WTC11 (cell line): Measurements from ENCODE around the gene BSN. TPM values are rescaled to one million over a fixed set of nuclear protein-coding genes. Genes with fewer than 3 reads are reported as not detected.
A peak's percentile ranks its signal among the peaks of the same experiment; 100 is the strongest.

Experiments
- ATAC-seq: fragments of 200-7000 bp; cut with Tn5 transposase; 2 replicates; pipeline ENCODE4 v1.10.0; 2021; ENCODE audit warnings: mild to moderate bottlenecking, moderate library complexity
- CTCF ChIA-PET: fragments of 300-600 bp; sonication (Branson Sonifier 250); formaldehyde crosslinking; loops from one replicate; lab custom pipeline; 2021; ENCODE audit warnings: antibody characterized with exemption; lab: Charles Lee
- POLR2A ChIA-PET: fragments of 350-600 bp; sonication (Branson Sonifier 250); formaldehyde crosslinking; loops from one replicate; lab custom pipeline; 2021; ENCODE audit warnings: antibody characterized with exemption; lab: Charles Lee
- DNase-seq: peaks from one replicate; pipeline ENCODE4 v3.0.0; 2021; ENCODE audit warnings: low spot score
- H3K27ac Mint-ChIP-seq: 2 replicates; pipeline ENCODE4 v1.8.0; 2021; ENCODE audit warnings: mixed read lengths
- H3K27me3 Mint-ChIP-seq: 2 replicates; pipeline ENCODE4 v1.8.0; 2021; ENCODE audit warnings: low read depth, mild to moderate bottlenecking, moderate library complexity, mixed read lengths
- H3K36me3 Mint-ChIP-seq: 2 replicates; pipeline ENCODE4 v1.8.0; 2021; ENCODE audit warnings: mixed read lengths
- H3K4me1 Mint-ChIP-seq: 2 replicates; pipeline ENCODE4 v1.8.0; 2022; ENCODE audit warnings: mixed read lengths
- H3K4me3 Mint-ChIP-seq: 2 replicates; pipeline ENCODE4 v1.8.0; 2021; ENCODE audit warnings: mild to moderate bottlenecking, moderate library complexity, mixed read lengths
- H3K9me3 Mint-ChIP-seq: 2 replicates; pipeline ENCODE4 v1.8.0; 2021; ENCODE audit warnings: mixed read lengths
- CREM ChIP-seq: sonication (generic); formaldehyde crosslinking; IDR thresholded peaks from 2 replicates; pipeline ENCODE4 v1.8.1; 2022; ENCODE audit warnings: mild to moderate bottlenecking, missing genetic modification reagents, moderate library complexity
- E2F4 ChIP-seq: sonication (generic); formaldehyde crosslinking; IDR thresholded peaks from 2 replicates; pipeline ENCODE4 v1.8.1; 2022; ENCODE audit warnings: low read depth, mild to moderate bottlenecking, moderate library complexity, missing genetic modification reagents, borderline replicate concordance
- FOXK1 ChIP-seq: sonication (generic); formaldehyde crosslinking; IDR thresholded peaks from 2 replicates; pipeline ENCODE4 v1.8.0; 2022; ENCODE audit warnings: mild to moderate bottlenecking, moderate library complexity, missing genetic modification reagents
- FOXP1 ChIP-seq: sonication (generic); formaldehyde crosslinking; IDR thresholded peaks from 2 replicates; pipeline ENCODE4 v1.8.0; 2022; ENCODE audit warnings: missing genetic modification reagents, mild to moderate bottlenecking, moderate library complexity, borderline replicate concordance
- KAT7 ChIP-seq: sonication (generic); formaldehyde crosslinking; IDR thresholded peaks from 2 replicates; pipeline ENCODE4 v1.8.1; 2023; ENCODE audit warnings: missing genetic modification reagents, mild to moderate bottlenecking, borderline replicate concordance
- RELA ChIP-seq: sonication (generic); formaldehyde crosslinking; IDR thresholded peaks from 2 replicates; pipeline ENCODE4 v1.8.1; 2022; ENCODE audit warnings: missing genetic modification reagents, mild to moderate bottlenecking, borderline replicate concordance
- SMAD3 ChIP-seq: sonication (generic); formaldehyde crosslinking; IDR thresholded peaks from 2 replicates; pipeline ENCODE4 v1.8.0; 2022; ENCODE audit warnings: missing genetic modification reagents, mild to moderate bottlenecking, borderline replicate concordance
- ZNF138 ChIP-seq: sonication (generic); formaldehyde crosslinking; conservative IDR thresholded peaks from 2 replicates; pipeline ENCODE4 v1.8.1; 2022; ENCODE audit warnings: mild to moderate bottlenecking, moderate library complexity, missing genetic modification reagents
- ZNF263 ChIP-seq: sonication (generic); formaldehyde crosslinking; IDR thresholded peaks from 2 replicates; pipeline ENCODE4 v1.8.1; 2022; ENCODE audit warnings: low read depth, mild to moderate bottlenecking, moderate library complexity, missing genetic modification reagents
- ZNF317 ChIP-seq: sonication (generic); formaldehyde crosslinking; IDR thresholded peaks from 2 replicates; pipeline ENCODE4 v1.8.1; 2023; ENCODE audit warnings: low read depth, mild to moderate bottlenecking, moderate library complexity, missing genetic modification reagents, borderline replicate concordance
- ZNF396 ChIP-seq: fragments of 250-450 bp; sonication (Bioruptor Pico); IDR thresholded peaks from 2 replicates; pipeline ENCODE4 v1.8.0; 2021; ENCODE audit warnings: mild to moderate bottlenecking, moderate library complexity, borderline replicate concordance
- ZNF671 ChIP-seq: fragments of 250-450 bp; sonication (Bioruptor Pico); IDR thresholded peaks from 2 replicates; pipeline ENCODE4 v1.8.0; 2021; ENCODE audit warnings: mild to moderate bottlenecking
- total RNA-seq: library from RNA; stranded (reverse); gene quantifications from 3 replicates; pipeline ENCODE4 v1.2.3, GENCODE V29; 2021
- TF ChIP-seq, protein P1 (sequence below): sonication (generic); formaldehyde crosslinking; IDR thresholded peaks from 2 replicates; pipeline ENCODE4 v1.8.0; 2022; ENCODE audit warnings: mild to moderate bottlenecking, missing genetic modification reagents
- TF ChIP-seq, protein P2 (sequence below): sonication (generic); formaldehyde crosslinking; IDR thresholded peaks from 2 replicates; pipeline ENCODE4 v1.8.0; 2022; ENCODE audit warnings: mild to moderate bottlenecking, missing genetic modification reagents
- TF ChIP-seq, protein P3 (sequence below): sonication (generic); formaldehyde crosslinking; IDR thresholded peaks from 2 replicates; pipeline ENCODE4 v1.8.1; 2023; ENCODE audit warnings: mild to moderate bottlenecking, missing genetic modification reagents, moderate library complexity
- TF ChIP-seq, protein P4 (sequence below): sonication (generic); formaldehyde crosslinking; IDR thresholded peaks from 2 replicates; pipeline ENCODE4 v1.8.0; 2022; ENCODE audit warnings: missing genetic modification reagents

BSN gene
- total RNA-seq, 1 experiment from 2014 or later = 2.8 TPM

GRCh38 chr3:49616491-49616941 lies 62.2 kb downstream of the BSN start:
- Mint-ChIP-seq H3K27ac (0 out of 2 replicates have a peak overlapping the region, but pooled peaks have one; percentile 8), H3K9me3 (peaks cover 13% of the 10 kb centered on the region), H3K4me1 (peaks cover 12% of the 10 kb centered on the region), H3K27me3 (no peaks in the 10 kb centered on the region), H3K36me3 (peaks cover 4% of the 10 kb centered on the region; the same call in 1 of the 2 replicates), H3K4me3 (no peak overlapping the region)
- DNase-seq = peak; percentile 41
- POLR2A ChIA-PET = no interaction called here
- no peak for TF ChIP-seq RELA
- no peak for TF ChIP-seq KAT7
- TF ChIP-seq ZNF671 (CRISPR knock-in tag) = no peak
- no peak for TF ChIP-seq ZNF263 (CRISPR knock-in tag)
- TF ChIP-seq, protein P1, sequence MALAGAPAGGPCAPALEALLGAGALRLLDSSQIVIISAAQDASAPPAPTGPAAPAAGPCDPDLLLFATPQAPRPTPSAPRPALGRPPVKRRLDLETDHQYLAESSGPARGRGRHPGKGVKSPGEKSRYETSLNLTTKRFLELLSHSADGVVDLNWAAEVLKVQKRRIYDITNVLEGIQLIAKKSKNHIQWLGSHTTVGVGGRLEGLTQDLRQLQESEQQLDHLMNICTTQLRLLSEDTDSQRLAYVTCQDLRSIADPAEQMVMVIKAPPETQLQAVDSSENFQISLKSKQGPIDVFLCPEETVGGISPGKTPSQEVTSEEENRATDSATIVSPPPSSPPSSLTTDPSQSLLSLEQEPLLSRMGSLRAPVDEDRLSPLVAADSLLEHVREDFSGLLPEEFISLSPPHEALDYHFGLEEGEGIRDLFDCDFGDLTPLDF (CRISPR knock-in tag) = no peak
- no peak for TF ChIP-seq SMAD3 (CRISPR knock-in tag)
- TF ChIP-seq ZNF396 = no peak
- TF ChIP-seq, protein P2, sequence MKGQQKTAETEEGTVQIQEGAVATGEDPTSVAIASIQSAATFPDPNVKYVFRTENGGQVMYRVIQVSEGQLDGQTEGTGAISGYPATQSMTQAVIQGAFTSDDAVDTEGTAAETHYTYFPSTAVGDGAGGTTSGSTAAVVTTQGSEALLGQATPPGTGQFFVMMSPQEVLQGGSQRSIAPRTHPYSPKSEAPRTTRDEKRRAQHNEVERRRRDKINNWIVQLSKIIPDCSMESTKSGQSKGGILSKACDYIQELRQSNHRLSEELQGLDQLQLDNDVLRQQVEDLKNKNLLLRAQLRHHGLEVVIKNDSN (CRISPR knock-in tag) = no peak
- no peak for TF ChIP-seq E2F4 (CRISPR knock-in tag)
- TF ChIP-seq, protein P3, sequence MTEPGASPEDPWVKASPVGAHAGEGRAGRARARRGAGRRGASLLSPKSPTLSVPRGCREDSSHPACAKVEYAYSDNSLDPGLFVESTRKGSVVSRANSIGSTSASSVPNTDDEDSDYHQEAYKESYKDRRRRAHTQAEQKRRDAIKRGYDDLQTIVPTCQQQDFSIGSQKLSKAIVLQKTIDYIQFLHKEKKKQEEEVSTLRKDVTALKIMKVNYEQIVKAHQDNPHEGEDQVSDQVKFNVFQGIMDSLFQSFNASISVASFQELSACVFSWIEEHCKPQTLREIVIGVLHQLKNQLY (CRISPR knock-in tag) = no peak
- peak; percentile 86 for ATAC-seq
- CTCF ChIA-PET = interaction anchor here (1.0 to 1.9 kb wide), 2 partner anchors 53 to 77 kb away, joined by 3 to 9 read pairs; no protein-coding TSS in a partner anchor

- Mint-ChIP-seq H3K36me3 (peaks cover under 1% of the 10 kb centered on the region; the same call in 1 of the 2 replicates), H3K27ac (no peak overlapping the region), H3K9me3 (peaks cover 6% of the 10 kb centered on the region), H3K4me1 (peaks cover 12% of the 10 kb centered on the region), H3K4me3 (no peak overlapping the region), H3K27me3 (no peaks in the 10 kb centered on the region)
- CTCF ChIA-PET = interaction anchor here (1.0 to 1.9 kb wide), 2 partner anchors 54 to 78 kb away, joined by 3 to 9 read pairs; no protein-coding TSS in a partner anchor
- DNase-seq = no peak
- POLR2A ChIA-PET = no interaction called here
- TF ChIP-seq FOXK1 (CRISPR knock-in tag) = no peak
- no peak for TF ChIP-seq ZNF317 (CRISPR knock-in tag)
- ATAC-seq = no peak
Observed at GRCh38 chr3:49617390-49618013, 63.2 kb downstream of the BSN start.

- no peaks in the 10 kb centered on the region for H3K9me3 Mint-ChIP-seq
- no peak overlapping the region for H3K4me3 Mint-ChIP-seq
- H3K36me3 Mint-ChIP-seq = no peaks in the 10 kb centered on the region
- TF ChIP-seq FOXP1 (CRISPR knock-in tag) = no peak
- TF ChIP-seq, all 79 proteins: peak for 0
- Mint-ChIP-seq H3K27ac (peak overlapping the region; percentile 2; the same call in 1 of the 2 replicates), H3K27me3 (no peaks in the 10 kb centered on the region), H3K4me1 (peaks cover 12% of the 10 kb centered on the region)
- POLR2A ChIA-PET = no interaction called here
- no peak for DNase-seq
- CTCF ChIA-PET = interaction anchor here (1.3 kb wide), 1 partner anchor 79 kb away, joined by 4 read pairs; no protein-coding TSS in a partner anchor
- ATAC-seq = no peak
Observed at GRCh38 chr3:49618412-49618811, 64.1 kb downstream of the BSN start.

- CTCF ChIA-PET = interaction anchor here (2.1 kb wide), 1 partner anchor 80 kb away, joined by 4 read pairs; no protein-coding TSS in a partner anchor
- Mint-ChIP-seq H3K36me3 (no peaks in the 10 kb centered on the region), H3K27me3 (no peaks in the 10 kb centered on the region), H3K9me3 (no peaks in the 10 kb centered on the region), H3K27ac (no peak overlapping the region), H3K4me1 (peaks cover 12% of the 10 kb centered on the region), H3K4me3 (no peak overlapping the region)
- POLR2A ChIA-PET = no interaction called here
- ATAC-seq (no peak), DNase-seq (no peak)
- TF ChIP-seq ZNF138 (CRISPR knock-in tag) = no peak
- TF ChIP-seq, protein P4, sequence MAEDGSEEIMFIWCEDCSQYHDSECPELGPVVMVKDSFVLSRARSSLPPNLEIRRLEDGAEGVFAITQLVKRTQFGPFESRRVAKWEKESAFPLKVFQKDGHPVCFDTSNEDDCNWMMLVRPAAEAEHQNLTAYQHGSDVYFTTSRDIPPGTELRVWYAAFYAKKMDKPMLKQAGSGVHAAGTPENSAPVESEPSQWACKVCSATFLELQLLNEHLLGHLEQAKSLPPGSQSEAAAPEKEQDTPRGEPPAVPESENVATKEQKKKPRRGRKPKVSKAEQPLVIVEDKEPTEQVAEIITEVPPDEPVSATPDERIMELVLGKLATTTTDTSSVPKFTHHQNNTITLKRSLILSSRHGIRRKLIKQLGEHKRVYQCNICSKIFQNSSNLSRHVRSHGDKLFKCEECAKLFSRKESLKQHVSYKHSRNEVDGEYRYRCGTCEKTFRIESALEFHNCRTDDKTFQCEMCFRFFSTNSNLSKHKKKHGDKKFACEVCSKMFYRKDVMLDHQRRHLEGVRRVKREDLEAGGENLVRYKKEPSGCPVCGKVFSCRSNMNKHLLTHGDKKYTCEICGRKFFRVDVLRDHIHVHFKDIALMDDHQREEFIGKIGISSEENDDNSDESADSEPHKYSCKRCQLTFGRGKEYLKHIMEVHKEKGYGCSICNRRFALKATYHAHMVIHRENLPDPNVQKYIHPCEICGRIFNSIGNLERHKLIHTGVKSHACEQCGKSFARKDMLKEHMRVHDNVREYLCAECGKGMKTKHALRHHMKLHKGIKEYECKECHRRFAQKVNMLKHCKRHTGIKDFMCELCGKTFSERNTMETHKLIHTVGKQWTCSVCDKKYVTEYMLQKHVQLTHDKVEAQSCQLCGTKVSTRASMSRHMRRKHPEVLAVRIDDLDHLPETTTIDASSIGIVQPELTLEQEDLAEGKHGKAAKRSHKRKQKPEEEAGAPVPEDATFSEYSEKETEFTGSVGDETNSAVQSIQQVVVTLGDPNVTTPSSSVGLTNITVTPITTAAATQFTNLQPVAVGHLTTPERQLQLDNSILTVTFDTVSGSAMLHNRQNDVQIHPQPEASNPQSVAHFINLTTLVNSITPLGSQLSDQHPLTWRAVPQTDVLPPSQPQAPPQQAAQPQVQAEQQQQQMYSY (CRISPR knock-in tag) = no peak
- TF ChIP-seq CREM = no peak
Observed at GRCh38 chr3:49619649-49620048, 65.4 kb downstream of the BSN start.
